ENCODE results near the gene C10orf90.

- TF ChIP-seq POLR2A (IDR thresholded peaks at IDR 0.05): no peak
- TF ChIP-seq CTCF (IDR thresholded peaks at IDR 0.05): no peak
Measured at GRCh38 chr10:126496771-126497545, 173.5 kb downstream of the C10orf90 start.

Measured in esophagus squamous epithelium (tissue), 4 donors.